ENCODE measurements around the gene FSHR.
A peak's percentile ranks its signal among the peaks of the same experiment; 100 is the strongest.

FSHR gene

GRCh38 chr2:48948400-48949125 lies 205.8 kb downstream of the FSHR start:
- no peak for DNase-seq

DNA sequence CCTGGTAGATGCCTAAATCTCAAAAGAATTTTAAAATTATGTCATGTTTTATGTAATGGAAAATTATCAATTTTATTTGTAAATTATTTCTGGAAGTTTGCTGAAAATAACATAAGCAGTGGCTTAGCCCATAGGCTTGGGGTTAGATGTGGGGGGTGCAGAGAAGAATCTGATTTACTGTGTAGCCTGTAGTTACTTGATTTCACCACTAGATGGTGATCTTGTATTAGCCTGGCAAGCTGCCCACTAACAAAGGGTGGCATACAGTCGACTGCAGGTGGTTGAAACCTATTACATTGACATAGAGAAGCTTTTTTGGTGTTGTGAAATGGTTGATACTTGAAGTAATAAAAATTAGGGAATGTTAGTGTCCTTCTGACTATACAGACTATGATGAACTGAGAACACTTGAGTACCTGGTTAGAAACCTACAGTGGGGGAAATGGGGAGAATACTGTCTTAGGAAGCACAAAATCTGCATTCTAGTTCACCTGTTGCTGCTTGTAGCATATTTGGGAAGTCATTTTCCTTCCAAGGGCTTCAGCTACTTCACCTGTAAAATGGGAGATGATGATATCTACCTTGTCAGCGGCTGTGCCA lies 207.8 kb downstream of the FSHR start:
- DNase-seq: no peak

DNA sequence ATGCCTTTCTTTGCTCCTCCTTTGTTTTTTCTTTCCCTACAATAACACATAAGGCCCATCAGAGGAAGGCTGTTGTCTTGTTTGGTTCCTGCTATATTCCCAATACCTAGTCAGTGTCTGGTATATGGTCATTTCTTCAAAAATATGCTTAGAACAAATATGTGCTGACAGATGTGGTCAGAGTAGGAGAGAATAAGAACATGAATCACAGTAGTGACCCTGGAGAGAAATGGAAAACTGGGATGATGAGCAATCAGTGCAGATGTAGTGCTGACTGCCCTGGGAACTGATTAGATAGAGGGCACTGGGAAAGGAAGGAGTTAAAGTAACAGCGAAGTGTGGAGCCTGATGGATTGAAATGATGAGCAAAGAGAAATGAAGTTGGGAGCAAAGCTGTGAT lies 209.4 kb downstream of the FSHR start:
- DNase-seq: no peak

- no peak for DNase-seq
Observed at GRCh38 chr2:48943436-48943835, 210.9 kb downstream of the FSHR start.

GRCh38 chr2:48941908-48942307 lies 212.4 kb downstream of the FSHR start:
- no peak for DNase-seq

DNA sequence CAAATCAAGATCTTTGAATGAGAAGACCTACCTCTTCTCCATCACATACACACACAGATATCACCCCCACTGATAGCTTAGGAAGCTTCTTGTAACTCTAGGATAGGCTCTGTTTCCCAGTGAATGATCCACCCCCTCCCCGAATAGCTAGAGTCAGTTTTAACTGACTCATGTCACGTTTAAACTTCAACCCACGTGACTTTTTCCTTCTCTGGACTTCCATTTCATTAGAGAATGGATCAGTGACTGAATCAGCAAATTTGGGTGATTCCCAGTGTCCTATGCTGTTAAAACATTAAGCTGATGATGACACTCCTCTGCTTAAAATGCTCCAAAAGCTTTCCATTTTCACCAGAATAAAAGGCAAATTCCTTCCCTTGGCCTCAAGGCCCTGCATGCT lies 212.9 kb downstream of the FSHR start:
- no peak for DNase-seq

DNA sequence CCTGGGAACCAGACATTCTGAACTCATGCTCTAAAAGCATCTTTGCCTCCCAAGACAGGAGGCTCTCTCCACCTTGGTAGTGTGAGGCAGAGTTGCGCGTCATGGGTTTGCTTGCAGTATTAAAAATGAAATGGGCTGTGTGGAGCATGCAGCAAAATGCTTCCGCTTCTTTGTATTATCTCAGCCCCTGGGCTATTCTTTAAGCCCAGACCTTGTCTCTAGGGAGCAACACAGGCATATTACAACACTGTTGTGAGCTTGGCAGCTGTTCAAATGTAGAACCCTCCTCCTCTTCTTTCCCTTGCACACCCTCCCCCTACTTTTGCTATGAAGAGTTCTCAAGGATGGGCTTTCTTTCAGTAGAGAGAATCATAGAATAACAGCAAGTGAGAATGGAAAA lies 213.7 kb downstream of the FSHR start:
- DNase-seq: peak; percentile 63

DNA sequence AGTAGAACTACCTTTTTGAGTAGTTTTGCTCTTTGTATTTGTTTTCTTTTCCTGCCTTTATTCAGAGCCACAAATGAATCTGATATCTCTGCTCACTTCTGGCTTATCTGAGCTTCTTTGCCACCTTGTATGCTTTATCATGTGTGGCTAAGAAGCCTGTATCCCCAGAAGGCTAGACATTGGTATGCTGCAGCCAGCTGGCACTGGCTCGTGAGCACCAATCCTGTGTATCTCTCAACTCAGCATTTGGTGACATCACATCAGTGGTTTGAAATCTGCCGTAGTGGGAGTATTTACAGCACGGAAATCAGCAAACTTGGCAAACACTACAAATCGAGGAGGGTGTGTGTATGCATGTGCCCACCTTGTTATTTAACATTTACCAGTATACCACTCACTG lies 215.1 kb downstream of the FSHR start:
- DNase-seq: no peak

- no peak for DNase-seq
Observed at GRCh38 chr2:48938231-48938630, 216.1 kb downstream of the FSHR start.

- no peak for DNase-seq
Observed at GRCh38 chr2:48934807-48935206, 219.5 kb downstream of the FSHR start.

DNA sequence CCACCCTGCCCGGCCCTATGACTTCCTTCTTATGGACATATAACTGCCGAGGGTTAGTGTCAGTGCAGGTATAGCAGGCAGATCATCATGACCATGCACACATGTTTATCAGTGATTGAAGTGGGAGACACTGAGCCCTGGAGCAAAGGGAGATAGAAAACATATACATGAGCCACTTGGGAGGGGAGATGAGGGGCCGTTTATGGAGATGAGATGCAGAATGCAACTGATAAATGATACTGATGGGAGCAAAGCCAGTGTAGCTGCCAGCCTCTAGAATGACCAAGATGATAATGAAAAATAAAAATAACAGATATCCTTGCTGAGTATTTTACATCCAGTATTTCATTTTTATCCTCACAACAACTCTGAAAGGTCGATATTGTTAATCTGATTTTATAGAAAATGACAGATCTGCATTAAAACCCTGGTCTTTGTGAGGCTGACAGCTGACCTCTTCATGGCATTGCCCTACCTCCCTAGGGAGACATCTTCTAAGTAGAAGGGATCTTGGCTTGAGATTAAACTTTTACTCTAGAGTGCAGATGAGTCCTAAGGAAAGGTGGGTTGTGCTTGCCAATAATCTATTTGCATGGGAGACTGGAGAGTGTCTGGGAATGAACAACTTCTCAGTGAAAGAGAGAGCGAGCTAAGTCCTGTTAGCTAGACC lies 220.4 kb downstream of the FSHR start:
- no peak for DNase-seq

DNA sequence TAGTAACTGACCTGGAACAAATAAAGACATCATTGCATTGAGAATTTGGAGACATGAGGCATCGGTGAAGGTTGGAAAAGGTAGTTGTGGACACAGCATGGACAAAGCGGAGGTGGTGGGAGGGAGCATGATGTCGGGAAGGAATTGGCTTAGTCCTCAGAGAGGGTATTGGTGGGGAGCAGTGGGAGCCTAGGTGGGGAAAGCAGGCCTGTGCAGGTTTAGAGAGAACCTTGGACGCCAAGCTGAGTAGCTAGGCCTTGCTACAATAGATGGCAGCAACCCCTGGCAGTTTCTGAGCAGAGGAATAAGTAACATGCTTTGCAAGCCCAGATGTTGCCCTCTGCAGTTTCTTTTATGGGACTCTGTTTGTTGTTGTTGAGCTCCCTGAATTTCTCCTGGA lies 221.6 kb downstream of the FSHR start:
- no peak for DNase-seq

GRCh38 chr2:48929571-48930301 lies 224.6 kb downstream of the FSHR start:
- no peak for DNase-seq

DNA sequence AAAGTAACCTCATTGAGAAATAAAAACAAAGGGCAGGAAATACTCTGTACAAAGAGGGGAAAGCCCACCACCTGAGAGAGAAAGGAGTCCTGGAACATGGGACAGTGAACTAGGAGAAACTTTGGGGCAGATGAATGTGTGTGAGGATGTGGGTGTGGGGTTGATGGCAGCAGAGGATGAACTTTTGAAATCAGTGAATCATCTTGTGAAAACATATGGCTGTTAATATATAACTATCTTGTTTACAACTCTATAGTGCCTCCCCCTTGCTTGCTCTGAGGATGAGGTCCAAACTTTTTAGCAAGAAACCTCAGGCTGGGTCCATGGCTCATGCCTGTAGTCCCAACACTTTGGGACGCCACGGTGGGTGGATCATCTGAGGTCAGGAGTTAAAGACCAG lies 227.0 kb downstream of the FSHR start:
- no peak for DNase-seq

GRCh38 chr2:48915884-48916283 lies 238.4 kb downstream of the FSHR start:
- DNase-seq: no peak

GRCh38 chr2:48915227-48915626 lies 239.1 kb downstream of the FSHR start:
- DNase-seq: no peak

DNA sequence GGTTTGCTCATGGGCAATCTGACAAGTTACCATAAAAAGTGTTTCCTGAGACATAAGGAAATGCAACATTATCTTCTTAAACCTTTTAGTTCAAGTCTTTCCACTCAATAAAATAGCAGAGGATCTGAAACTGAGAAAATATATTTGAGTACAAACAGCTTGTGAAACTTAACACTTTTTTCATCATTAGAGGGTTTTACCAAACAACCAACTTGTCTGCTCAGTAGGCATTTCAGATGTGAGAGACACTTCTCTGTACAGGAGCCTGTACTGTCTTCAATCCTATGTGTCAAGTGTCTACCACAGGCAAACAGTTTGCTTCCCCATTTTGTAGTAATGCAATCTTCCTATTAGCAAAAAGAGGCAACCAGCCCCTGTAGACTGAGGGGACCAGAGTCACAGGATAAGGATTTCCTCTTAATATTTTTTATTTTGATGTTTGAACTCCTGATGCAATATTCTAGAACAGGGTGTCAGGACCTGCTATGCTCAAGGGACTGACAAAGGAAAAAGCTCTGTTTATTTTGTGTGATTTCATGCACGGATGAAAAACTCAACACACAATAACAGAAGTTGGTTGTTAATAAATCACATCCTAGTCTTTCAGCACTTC lies 239.7 kb downstream of the FSHR start:
- no peak for DNase-seq

Measured in NCI-H1092 (cell line).